ENCODE results near the gene MUC20.

GRCh38 chr3:195693428-195694216 is 27.2 kb upstream of the MUC20 start:
- TF ChIP-seq POLR2A (IDR thresholded peaks at IDR 0.05) (no peak), CTCF (IDR thresholded peaks at IDR 0.05) (peak in 1 of 3 experiments; percentile 7)

Data from testis (tissue), 2 donors.